ENCODE data around the gene RAET1E. TPM values are rescaled to one million over a fixed set of nuclear protein-coding genes. Genes with fewer than 3 reads are reported as not detected.

Gene RAET1E
- total RNA-seq, 1 donor: 0.36 TPM

- no peak for TF ChIP-seq CTCF (IDR thresholded peaks at IDR 0.05; ENCODE audit: extremely low read depth, low read depth, low read length)
- Histone ChIP-seq H3K36me3 (ENCODE audit: insufficient read depth, low read length) (no peaks in the 10 kb centered on the region), H2AFZ (ENCODE audit: low read length) (no peak overlapping the region), H3K27ac (ENCODE audit: low read depth, low read length) (no peak overlapping the region), H3K4me2 (ENCODE audit: insufficient read depth, low read length) (no peak overlapping the region), H3K4me3 (ENCODE audit: insufficient read depth, low read length) (no peak overlapping the region), H3K9me3 (ENCODE audit: low read depth, low read length) (no peaks in the 10 kb centered on the region), H3K27me3 (ENCODE audit: insufficient read depth, low read length) (no peaks in the 10 kb centered on the region), H3K79me2 (ENCODE audit: insufficient read depth, low read length) (no peaks in the 10 kb centered on the region), H3K4me1 (ENCODE audit: insufficient read depth, low read length) (peaks cover 28% of the 10 kb centered on the region), H4K20me1 (ENCODE audit: insufficient read depth, low read length) (no peaks in the 10 kb centered on the region)
- DNase-seq (ENCODE audit: insufficient read length, low spot score, missing footprints): no peak
Observed at GRCh38 chr6:149899926-149900619, 2.2 kb upstream of the RAET1E start.

- Histone ChIP-seq H3K4me3 (ENCODE audit: insufficient read depth, low read length) (no peak overlapping the region), H3K36me3 (ENCODE audit: insufficient read depth, low read length) (no peaks in the 10 kb centered on the region), H4K20me1 (ENCODE audit: insufficient read depth, low read length) (no peaks in the 10 kb centered on the region), H3K9me3 (ENCODE audit: low read depth, low read length) (no peaks in the 10 kb centered on the region), H3K27me3 (ENCODE audit: insufficient read depth, low read length) (no peaks in the 10 kb centered on the region), H3K79me2 (ENCODE audit: insufficient read depth, low read length) (no peaks in the 10 kb centered on the region), H3K4me2 (ENCODE audit: insufficient read depth, low read length) (no peak overlapping the region), H2AFZ (ENCODE audit: low read length) (no peak overlapping the region), H3K4me1 (ENCODE audit: insufficient read depth, low read length) (peaks cover 31% of the 10 kb centered on the region), H3K27ac (ENCODE audit: low read depth, low read length) (no peak overlapping the region)
- DNase-seq (ENCODE audit: insufficient read length, low spot score, missing footprints): no peak
- no peak for TF ChIP-seq CTCF (IDR thresholded peaks at IDR 0.05; ENCODE audit: extremely low read depth, low read depth, low read length)
Observed at GRCh38 chr6:149899486-149899885, 1.6 kb upstream of the RAET1E start.

GRCh38 chr6:149898966-149899365 is 1.1 kb upstream of the RAET1E start:
- no peak overlapping the region for H3K4me3 ChIP-seq (ENCODE audit: insufficient read depth, low read length)
- no peak overlapping the region for H2AFZ ChIP-seq (ENCODE audit: low read length)
- H3K36me3 ChIP-seq (ENCODE audit: insufficient read depth, low read length): no peaks in the 10 kb centered on the region
- H3K4me1 ChIP-seq (ENCODE audit: insufficient read depth, low read length): peaks cover 31% of the 10 kb centered on the region
- no peak overlapping the region for H3K27ac ChIP-seq (ENCODE audit: low read depth, low read length)
- H3K79me2 ChIP-seq (ENCODE audit: insufficient read depth, low read length): no peaks in the 10 kb centered on the region
- TF ChIP-seq CTCF (IDR thresholded peaks at IDR 0.05; ENCODE audit: extremely low read depth, low read depth, low read length): no peak
- no peak for DNase-seq (ENCODE audit: insufficient read length, low spot score, missing footprints)
- no peak overlapping the region for H3K4me2 ChIP-seq (ENCODE audit: insufficient read depth, low read length)
- no peaks in the 10 kb centered on the region for H4K20me1 ChIP-seq (ENCODE audit: insufficient read depth, low read length)
- no peaks in the 10 kb centered on the region for H3K27me3 ChIP-seq (ENCODE audit: insufficient read depth, low read length)
- no peaks in the 10 kb centered on the region for H3K9me3 ChIP-seq (ENCODE audit: low read depth, low read length)

- H3K4me3 ChIP-seq (ENCODE audit: insufficient read depth, low read length): peak overlapping the region; percentile 69
- H2AFZ ChIP-seq (ENCODE audit: low read length): peak overlapping the region; percentile 94
- H3K27me3 ChIP-seq (ENCODE audit: insufficient read depth, low read length): no peaks in the 10 kb centered on the region
- TF ChIP-seq CTCF (IDR thresholded peaks at IDR 0.05; ENCODE audit: extremely low read depth, low read depth, low read length): no peak
- peak; percentile 97 for DNase-seq (ENCODE audit: insufficient read length, low spot score, missing footprints)
- no peaks in the 10 kb centered on the region for H3K79me2 ChIP-seq (ENCODE audit: insufficient read depth, low read length)
- H3K27ac ChIP-seq (ENCODE audit: low read depth, low read length): peak overlapping the region; percentile 64
- H3K36me3 ChIP-seq (ENCODE audit: insufficient read depth, low read length): no peaks in the 10 kb centered on the region
- peak overlapping the region; percentile 88 for H3K4me2 ChIP-seq (ENCODE audit: insufficient read depth, low read length)
- peaks cover 31% of the 10 kb centered on the region for H3K4me1 ChIP-seq (ENCODE audit: insufficient read depth, low read length)
- H3K9me3 ChIP-seq (ENCODE audit: low read depth, low read length): no peaks in the 10 kb centered on the region
- H4K20me1 ChIP-seq (ENCODE audit: insufficient read depth, low read length): no peaks in the 10 kb centered on the region
Observed at GRCh38 chr6:149897015-149897697, 757 bp downstream of the RAET1E start.
